NCI-H2081 (cell line): ENCODE measurements around the gene NHS.
"Not testable (repeated sequence)": the region's sequence is repeated elsewhere in the genome, so short reads cannot be mapped to it uniquely, and the experiment has no call there.

ENCODE experiments used
- DNase-seq, 2 experiments: peaks; one replicate each; lab custom pipeline; 2025; lab: John Stamatoyannopoulos, UW

NHS gene

GRCh38 chrX:17405225-17405969 is 30.4 kb downstream of the NHS start:
- DNase-seq = no peak

- no peak for DNase-seq
Observed at GRCh38 chrX:17409566-17410290, 34.7 kb downstream of the NHS start.

- no peak for DNase-seq
Observed at GRCh38 chrX:17410651-17411050, 35.7 kb downstream of the NHS start.

- no peak for DNase-seq
Observed at GRCh38 chrX:17411205-17411604, 36.2 kb downstream of the NHS start.

GRCh38 chrX:17412692-17413091 is 37.7 kb downstream of the NHS start:
- no peak for DNase-seq

GRCh38 chrX:17413228-17413627 is 38.2 kb downstream of the NHS start:
- no peak for DNase-seq

GRCh38 chrX:17414027-17414658 is 39.1 kb downstream of the NHS start:
- DNase-seq = no peak

GRCh38 chrX:17414839-17415238 is 39.8 kb downstream of the NHS start:
- DNase-seq = no peak

- no peak for DNase-seq
Observed at GRCh38 chrX:17415242-17415810, 40.3 kb downstream of the NHS start.

- DNase-seq = no peak
Observed at GRCh38 chrX:17417372-17417771, 42.4 kb downstream of the NHS start.

GRCh38 chrX:17425136-17425535 is 50.1 kb downstream of the NHS start:
- no peak for DNase-seq

- DNase-seq = no peak
Observed at GRCh38 chrX:17425551-17425950, 50.6 kb downstream of the NHS start.

- no peak for DNase-seq
Observed at GRCh38 chrX:17431171-17431570, 56.2 kb downstream of the NHS start.

GRCh38 chrX:17432158-17432557 is 57.2 kb downstream of the NHS start:
- no peak for DNase-seq

- DNase-seq = no peak
Observed at GRCh38 chrX:17433965-17434364, 59.0 kb downstream of the NHS start.

- DNase-seq = no peak
Observed at GRCh38 chrX:17435476-17435875, 60.5 kb downstream of the NHS start.

GRCh38 chrX:17438221-17438620 is 63.2 kb downstream of the NHS start:
- DNase-seq = no peak

GRCh38 chrX:17440258-17440657 is 65.3 kb downstream of the NHS start:
- no peak for DNase-seq

- DNase-seq = no peak
Observed at GRCh38 chrX:17440836-17441235, 65.8 kb downstream of the NHS start.

- DNase-seq = no peak
Observed at GRCh38 chrX:17441965-17442364, 67.0 kb downstream of the NHS start.

GRCh38 chrX:17442898-17443297 is 67.9 kb downstream of the NHS start:
- DNase-seq = no peak

- no peak for DNase-seq
Observed at GRCh38 chrX:17443556-17443955, 68.6 kb downstream of the NHS start.

- not testable (repeated sequence) for DNase-seq
Observed at GRCh38 chrX:17446269-17446668, 71.3 kb downstream of the NHS start.
